GM11168 (cell line): ENCODE measurements around the gene MEIOSIN.
"Not testable (repeated sequence)": the region's sequence is repeated elsewhere in the genome, so short reads cannot be mapped to it uniquely, and the experiment has no call there.

ENCODE experiments used
- in situ Hi-C: fragments of 300-500 bp; cut with MboI; formaldehyde crosslinking; loops from one replicate; pipeline ENCODE4 v1.12.0; 2022; ENCODE audit warnings: low sequenced_read_pairs; ENCODE audit not compliant: unreplicated experiment

The MEIOSIN gene

DNA sequence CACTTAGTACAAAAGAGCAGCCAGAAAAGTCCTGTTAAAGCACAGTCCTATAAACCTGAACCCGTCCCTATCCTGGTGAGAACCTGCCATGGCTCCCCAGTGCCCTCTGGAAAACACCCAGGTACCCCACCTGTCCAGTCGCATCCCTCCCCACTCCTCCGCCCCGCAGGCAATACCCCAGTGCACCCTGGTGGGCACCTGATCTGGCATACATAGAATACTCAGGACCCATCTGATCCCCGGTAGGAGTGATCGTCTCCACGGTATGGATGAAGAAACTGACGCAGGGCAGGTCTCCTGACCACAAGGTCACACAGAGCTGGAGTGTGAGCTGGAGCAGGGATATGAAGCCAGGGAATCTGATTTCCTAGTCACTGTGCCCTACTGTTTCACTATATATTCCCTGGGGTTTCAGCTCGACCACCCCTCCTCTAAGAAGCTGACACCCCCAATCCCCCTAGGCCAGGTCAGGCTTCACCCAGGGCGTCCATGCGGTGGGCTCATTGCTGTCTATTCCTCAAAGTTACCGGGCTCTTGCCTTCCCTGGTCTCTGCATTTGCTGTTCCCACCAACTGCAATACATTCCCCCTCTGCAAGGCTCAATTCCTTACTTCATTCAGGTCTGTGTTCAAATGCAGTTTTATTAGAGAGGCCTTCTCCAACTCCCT is 15.1 kb upstream of the MEIOSIN start:
- in situ Hi-C loops: no loop called here

DNA sequence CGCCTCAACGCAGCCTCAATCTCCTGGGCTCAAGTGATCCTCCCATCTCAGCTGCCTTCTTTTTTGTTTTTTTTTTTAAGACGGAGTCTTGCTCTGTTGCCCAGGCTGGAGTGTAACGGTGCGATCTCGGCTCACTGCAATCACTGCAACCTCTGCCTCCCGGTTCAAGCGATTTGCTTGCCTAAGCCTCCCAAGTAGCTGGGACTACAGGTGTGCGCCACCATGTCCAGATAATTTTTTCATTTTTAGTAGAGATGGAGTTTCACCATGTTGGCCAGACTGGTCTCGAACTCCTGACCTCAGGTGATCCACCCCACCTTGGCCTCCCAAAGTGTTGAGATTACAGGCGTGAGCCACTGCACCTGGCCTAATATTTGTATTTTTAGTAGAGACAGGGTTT is 13.2 kb upstream of the MEIOSIN start:
- in situ Hi-C loops: not testable (repeated sequence)

DNA sequence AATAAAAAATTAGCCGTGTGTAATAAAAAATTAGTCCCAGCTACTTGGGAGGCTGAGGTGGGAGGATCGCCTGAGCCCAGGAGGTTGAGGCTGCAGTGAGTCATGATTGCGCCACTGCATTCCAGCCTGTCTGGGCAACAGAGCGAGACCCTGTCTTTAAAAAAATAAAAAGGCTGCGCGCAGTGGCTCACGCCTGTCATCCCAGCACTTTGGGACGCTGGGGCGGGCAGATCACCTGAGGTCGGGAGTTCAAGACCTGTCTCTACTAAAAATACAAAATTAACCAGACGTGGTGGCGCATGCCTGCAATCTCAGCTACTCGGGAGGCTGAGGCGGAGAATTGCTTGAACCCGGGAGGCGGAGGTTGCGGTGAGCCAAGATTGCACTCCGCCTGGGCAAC is 4.6 kb upstream of the MEIOSIN start:
- in situ Hi-C loops: not testable (repeated sequence)

DNA sequence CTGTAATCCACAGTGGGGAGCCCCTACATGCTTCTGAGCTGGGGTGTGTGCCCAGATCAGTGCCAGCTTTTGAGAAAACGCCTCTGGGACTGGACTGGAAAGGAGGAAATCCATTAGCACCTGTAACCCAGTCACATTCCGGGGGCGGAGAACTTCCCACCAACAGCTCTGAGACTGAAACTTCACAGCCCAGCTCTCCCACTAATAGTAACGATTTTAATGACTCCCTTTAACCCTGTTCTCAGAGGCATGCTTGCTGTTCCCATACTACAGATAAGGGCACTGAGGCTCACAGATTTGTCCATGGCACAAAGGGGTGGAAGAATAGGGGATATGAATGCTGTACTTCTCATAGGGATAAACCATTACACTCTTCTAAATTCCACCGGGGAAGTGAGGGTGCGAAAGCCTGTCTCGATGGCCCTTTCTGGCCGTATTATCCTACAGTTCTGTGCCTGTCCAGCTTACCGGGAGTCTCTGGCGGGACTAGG is 3.4 kb upstream of the MEIOSIN start:
- in situ Hi-C loops: no loop called here

- in situ Hi-C loops: no loop called here
Measured at GRCh38 chr19:45730368-45731288, 2.6 kb upstream of the MEIOSIN start, which contains the start of gene FBXO46. Gene FBXO46 (minus strand): TSS chr19:45730896. CDS start chr19:45713495, 17,401 bp downstream.

GRCh38 chr19:45739498-45740439 is 6.5 kb downstream of the MEIOSIN start:
- in situ Hi-C loops: no loop called here

DNA sequence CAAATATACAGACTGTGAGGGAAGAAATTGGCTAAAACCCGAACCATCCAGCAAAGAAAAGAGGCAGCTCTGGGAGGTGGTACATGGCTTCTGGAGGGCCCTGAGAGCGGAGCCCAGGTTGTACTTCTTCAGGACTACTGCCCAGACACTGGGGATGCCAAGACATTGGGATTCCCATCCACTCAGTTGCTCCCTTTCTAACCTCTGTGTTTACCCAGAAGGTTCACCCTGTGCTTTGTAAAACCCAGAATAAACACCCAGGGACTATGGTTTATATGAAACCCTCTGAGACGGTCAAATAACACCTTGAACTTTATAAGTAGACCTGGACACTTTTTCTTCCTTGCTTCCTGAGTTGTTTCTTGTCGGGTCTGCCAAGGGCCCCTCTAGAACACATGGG is 9.7 kb downstream of the MEIOSIN start:
- in situ Hi-C loops: no loop called here

DNA sequence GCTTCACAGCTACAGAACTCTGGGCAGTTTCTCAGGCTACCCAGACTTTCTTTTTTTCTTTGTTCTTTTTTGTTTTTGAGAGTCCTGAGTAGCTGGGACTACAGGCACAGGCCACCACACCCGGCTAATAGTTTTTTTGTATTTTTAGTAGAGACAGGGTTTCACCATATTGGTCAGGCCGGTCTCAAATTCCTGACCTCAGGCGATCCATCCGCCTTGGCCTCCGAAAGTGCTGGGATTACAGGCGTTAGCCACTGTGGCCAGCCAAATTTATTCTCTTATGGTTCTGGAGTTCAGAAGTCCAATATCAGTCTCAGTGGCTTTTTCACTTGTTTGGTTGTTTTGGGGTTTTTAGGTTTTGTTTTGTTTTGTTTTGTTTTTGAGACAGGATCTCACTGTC is 12.4 kb downstream of the MEIOSIN start:
- in situ Hi-C loops: no loop called here

GRCh38 chr19:45746866-45747265 is 13.6 kb downstream of the MEIOSIN start:
- in situ Hi-C loops: no loop called here

GRCh38 chr19:45747513-45747912 is 14.3 kb downstream of the MEIOSIN start:
- in situ Hi-C loops: no loop called here

- in situ Hi-C loops: not testable (repeated sequence)
Measured at GRCh38 chr19:45751483-45751882, 18.2 kb downstream of the MEIOSIN start.

DNA sequence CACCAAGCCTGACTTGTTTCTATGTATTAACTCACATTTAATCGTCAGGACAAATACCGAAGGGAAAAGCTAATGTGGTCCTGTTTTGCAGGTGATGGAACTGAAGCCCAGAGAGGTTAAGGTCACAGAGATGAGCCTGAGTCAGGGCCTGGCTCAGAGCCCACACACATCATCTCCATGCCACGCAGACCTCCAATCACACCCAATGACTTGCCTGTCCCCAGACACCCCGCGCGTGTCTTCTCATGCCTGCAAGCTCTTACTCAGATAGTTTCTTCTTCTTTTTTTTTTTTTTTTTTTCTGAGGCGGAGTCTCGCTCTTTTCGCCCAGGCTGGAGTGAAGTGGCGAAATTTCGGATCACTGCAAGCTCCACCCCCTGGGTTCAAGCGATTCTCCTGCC is 19.4 kb downstream of the MEIOSIN start:
- in situ Hi-C loops: no loop called here

DNA sequence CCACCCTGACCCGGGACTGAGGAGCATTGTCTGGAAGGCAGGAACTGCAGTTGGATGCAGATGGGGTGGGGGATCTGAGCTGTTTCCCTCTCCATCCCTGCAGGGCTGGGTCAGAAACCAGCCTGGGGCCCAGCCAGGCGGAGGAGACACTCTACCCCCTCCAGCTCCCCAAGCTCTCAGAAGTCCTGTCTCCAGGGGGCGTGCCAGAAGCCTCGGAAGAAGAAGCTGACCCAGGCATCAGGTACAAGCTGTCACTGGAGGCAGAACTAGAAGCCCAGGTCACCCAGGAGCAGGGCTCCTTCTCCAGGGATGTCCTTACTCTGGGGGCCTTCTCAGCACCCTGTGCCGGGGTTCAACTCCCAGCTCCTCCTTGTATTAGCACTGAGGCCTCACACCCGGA is 20.3 kb downstream of the MEIOSIN start:
- in situ Hi-C loops: no loop called here

GRCh38 chr19:45754323-45754722 is 21.1 kb downstream of the MEIOSIN start:
- in situ Hi-C loops: no loop called here

DNA sequence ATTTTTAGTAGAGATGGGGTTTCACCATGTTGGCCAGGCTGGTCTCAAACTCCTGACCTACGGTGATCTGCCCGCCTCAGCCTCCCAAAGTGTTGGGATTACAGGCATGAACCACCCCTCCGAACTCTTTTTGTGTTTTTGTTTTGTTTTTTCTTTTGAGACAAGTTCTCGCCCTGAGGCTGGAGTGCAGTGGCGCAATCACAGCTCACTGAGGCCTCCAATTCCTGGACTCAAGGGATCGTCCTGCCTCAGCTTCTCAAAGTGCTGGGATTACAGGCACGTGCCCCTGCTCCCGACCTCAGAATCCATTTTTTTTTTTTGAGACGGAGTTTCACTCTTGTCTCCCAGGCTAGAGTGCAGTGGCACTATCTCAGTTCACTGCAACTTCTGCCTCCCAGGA is 24.5 kb downstream of the MEIOSIN start:
- in situ Hi-C loops: no loop called here

- in situ Hi-C loops: no loop called here
Measured at GRCh38 chr19:45758921-45759320, 25.7 kb downstream of the MEIOSIN start.

GRCh38 chr19:45761714-45762113 is 28.5 kb downstream of the MEIOSIN start:
- in situ Hi-C loops: no loop called here

DNA sequence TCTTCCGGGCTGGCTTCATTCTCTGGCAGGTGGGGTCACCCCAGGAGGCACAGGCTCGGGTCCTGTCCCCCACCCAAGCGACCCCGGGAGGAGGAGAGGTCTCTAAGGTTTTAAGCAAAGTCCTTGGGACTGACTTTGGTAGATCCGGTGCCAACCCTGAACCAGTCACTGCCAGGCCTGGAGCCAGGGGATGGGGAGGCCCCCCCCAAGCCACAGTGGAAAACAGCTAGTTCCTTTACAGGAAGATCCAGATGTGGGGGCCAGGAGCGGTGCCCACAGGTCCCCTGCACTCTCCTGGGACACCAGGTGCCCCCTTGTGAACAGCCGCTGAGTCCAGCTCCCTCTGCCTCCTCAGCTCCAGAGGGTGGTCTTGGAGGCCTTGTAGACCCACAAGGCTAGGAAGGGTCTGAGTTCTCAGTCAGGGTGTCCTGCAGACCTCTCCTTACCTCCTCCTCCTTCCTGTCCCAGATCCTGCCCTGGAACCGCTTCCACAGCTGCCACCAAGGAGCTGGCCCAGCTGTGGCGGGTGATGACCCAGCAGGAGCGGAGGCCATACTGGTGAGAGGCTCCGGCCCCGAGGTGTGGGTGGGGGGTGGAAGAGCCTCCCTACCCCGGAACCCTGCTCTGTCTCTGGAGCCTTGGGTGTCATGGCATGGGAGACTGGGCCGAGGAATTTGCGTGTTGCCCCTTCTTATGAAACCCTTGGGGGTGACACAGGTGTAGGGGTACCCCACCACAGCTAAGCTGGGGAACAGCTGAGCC is 29.8 kb downstream of the MEIOSIN start:
- in situ Hi-C loops: no loop called here

DNA sequence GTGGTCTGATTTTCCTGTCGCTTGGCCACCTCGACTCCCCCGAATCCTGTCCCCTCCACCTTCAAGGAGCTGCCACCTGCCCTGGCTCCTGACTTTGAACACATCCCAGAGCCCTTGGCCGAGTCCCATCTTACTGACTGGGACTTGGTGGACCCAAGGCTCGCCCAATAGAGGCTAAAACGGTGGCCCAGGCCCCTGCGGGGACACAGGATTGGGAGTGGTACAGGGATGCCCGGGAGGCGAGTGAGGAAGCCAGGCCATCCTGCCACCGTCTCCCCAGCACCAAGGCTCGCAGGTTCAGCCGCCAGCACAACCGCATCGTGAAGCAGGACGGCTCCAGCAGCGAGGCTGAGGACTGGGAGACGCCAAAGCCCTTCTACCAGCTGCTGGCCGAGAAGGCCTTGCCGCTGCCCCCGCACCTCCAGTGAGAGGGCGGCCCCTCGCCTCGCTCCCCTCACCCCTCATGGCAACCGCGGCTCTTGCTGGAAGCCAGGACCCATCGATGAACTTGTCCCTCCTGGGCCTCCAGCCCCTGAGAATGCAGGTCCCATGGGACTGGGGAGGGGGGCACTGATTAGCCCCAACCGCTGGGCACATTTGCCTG is 30.6 kb downstream of the MEIOSIN start:
- in situ Hi-C loops: no loop called here
